Right ventricle myocardium superior (tissue), 1 donor: ENCODE measurements around the gene TTLL7. TPM values are rescaled to one million over a fixed set of nuclear protein-coding genes. Genes with fewer than 3 reads are reported as not detected.

Experiments
- ATAC-seq: fragments of 200-7000 bp; cut with Tn5 transposase; one replicate; pipeline ENCODE4 v1.9.1; 2020; ENCODE audit warnings: mild to moderate bottlenecking; ENCODE audit not compliant: poor library complexity
- DNase-seq: peaks from one replicate; pipeline ENCODE4 v3.0.0-alpha.2; 2020
- intact Hi-C: fragments of 100-400 bp; cut with DNase I; formaldehyde crosslinking; loops from one replicate; pipeline ENCODE4 v1.11.2; 2022
- long read RNA-seq: library from polyadenylated mRNA; unstranded; transcript quantifications from one replicate; pipeline ENCODE4 v2.0.0, GENCODE V29; 2021
- total RNA-seq: library from RNA; stranded (reverse); fragmentation: NEBNext Ultra II Directional; extraction: Animal tissue kit (Norgen Biotek cat#: 25700); gene quantifications from one replicate; pipeline ENCODE4 v1.2.1, GENCODE V29; 2021
- donor health status: DM: no; HTN: yes; CAD: no; lungs with severe emphysema.

TTLL7 gene
- 3.6 TPM for total RNA-seq
- long read RNA-seq, full-length matches to known transcripts, result 1 of 1 reads
- long read RNA-seq, partial matches to known transcripts, result 0 of 1 reads
- long read RNA-seq, other reads (novel, unspliced or antisense), result 0 of 1 reads

- intact Hi-C loops, result no loop called here
- ATAC-seq (peak; percentile 98), DNase-seq (peak; percentile 85)
These were observed at the start of gene TTLL7 for GRCh38 chr1:83998498-83999315. Gene TTLL7 (minus strand): TSS chr1:83999132. CDS start chr1:83952211, 46,921 bp downstream.

DNA sequence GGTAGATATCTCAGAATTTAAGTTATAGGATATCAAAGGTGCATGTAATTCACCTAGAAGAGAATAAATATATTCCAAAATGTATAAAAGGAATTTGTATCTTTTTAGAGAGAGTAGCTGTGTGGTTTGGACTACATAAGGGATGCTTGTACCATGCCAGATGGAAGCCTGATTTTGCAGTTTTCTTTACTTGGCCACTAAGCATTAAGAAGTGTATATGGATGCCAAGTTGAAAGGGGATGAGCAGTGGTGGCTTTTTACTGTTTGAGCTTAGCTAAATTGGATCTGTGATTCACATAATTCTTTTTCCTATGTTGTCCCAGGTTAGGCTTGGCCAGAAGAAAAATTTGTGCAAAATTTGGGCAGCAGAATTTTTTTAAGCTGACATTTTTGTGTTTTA is 43.5 kb upstream of the TTLL7 start:
- ATAC-seq (no peak), DNase-seq (no peak)
- intact Hi-C loops, result no loop called here

DNA sequence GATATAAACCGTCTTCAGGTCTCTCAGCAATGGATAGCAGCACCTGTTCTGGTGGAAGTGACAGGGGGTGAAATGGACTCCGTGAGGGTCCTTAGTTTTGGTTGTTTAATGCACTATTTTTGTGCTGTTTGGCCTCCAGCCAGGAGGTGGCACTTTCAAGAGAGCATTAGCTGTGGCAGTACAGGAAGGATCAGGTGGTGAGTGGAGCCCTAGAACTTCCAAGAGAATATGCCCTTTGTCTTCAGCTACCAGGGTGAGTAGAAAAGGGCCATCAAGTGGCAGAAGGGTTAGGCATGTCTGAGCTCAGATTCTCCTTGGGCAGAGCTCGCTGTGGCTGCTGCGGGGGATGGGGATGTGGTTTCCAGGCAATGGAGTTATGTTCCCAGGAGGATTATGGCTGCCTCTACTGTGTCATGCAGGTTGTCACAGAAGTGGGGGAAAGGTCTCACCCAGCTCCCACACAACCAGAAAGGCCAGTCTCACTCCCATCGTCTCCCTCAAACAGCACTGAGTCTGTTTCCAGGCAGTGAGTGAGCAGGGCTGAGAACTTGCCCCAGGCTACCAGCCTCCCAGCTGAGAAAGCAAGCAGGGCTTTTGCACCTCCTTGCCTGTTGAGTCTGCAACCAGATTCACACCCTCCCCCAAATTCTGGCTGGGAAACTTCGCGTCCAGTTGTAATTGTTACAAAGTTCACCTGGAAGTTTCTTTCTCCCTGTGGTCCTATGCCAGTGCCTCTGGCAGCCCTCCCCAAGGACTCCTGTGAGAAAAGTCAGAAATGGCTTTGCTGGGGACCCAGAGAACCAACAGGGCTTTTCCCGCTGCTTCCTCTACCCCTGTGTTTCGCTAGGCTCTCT is 39.1 kb upstream of the TTLL7 start:
- ATAC-seq (no peak), DNase-seq (no peak)
- intact Hi-C loops, result no loop called here

- intact Hi-C loops, result no loop called here
- ATAC-seq, result no peak
- no peak for DNase-seq
These were observed 32.9 kb upstream of the TTLL7 start for GRCh38 chr1:84031802-84032327.

DNA sequence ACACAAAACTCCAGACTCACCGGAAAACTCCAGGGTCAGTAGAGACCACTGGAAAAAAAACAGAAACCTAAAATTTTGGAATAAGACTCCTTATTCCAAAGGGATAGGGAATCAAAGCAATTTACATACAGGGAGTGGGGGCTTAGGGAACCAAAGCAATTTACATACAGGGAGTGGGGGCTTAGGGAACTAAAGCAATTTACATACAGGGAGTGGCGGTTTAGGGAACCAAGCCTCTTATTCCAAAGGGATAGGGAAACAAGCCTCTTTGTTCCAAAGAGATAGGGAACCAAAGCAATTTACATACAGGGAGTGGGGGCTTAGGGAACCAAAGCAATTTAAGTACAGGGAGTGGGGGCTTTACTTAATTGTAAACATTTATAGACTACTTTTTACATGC is 28.4 kb upstream of the TTLL7 start:
- ATAC-seq (no peak), DNase-seq (no peak)
- intact Hi-C loops, result no loop called here

GRCh38 chr1:84025966-84026365 is 27.0 kb upstream of the TTLL7 start:
- ATAC-seq, result no peak
- no peak for DNase-seq
- intact Hi-C loops, result no loop called here

DNA sequence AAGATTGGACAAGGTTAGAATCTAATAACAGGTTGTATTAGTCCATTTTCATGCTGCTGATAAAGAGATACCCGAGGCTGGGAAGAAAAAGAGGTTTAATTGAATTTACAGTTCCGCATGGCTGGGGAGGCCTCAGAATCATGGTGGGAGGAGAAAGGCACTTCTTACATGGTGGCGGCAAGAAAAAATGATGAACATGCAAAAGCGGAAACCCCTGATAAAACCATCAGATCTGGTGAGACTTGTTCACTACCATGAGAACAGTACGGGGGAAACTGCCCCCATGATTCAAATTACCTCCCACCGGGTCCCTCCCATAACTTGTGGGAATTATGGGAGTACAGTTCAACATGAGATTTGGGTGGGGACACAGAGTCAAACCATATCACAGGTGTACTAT is 22.9 kb upstream of the TTLL7 start:
- no peak for ATAC-seq
- DNase-seq, result no peak
- intact Hi-C loops, result no loop called here

- DNase-seq (no peak), ATAC-seq (no peak)
- intact Hi-C loops, result no loop called here
These were observed 21.2 kb upstream of the TTLL7 start for GRCh38 chr1:84020151-84020550.

GRCh38 chr1:84019217-84019616 is 20.3 kb upstream of the TTLL7 start:
- intact Hi-C loops, result no loop called here
- ATAC-seq (no peak), DNase-seq (no peak)

DNA sequence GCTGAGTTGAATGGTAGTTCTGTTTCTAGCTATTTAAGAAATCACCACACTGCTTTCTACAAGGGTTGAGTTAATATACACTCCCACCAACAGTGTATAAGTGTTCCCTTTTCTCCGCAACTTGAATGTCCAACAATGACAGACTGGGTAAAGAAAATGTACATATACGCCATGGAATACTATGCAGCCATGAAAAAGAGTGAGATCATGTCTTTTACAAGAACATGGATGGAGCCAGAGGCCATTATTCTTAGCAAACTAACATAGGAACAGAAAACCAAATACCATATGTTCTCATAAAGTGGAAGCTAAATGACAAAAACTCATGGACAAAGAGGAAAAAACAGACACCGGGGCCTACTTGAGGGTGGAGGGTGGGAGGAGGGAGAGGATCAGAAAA is 14.8 kb upstream of the TTLL7 start:
- no peak for DNase-seq
- no peak for ATAC-seq
- intact Hi-C loops, result no loop called here

- no peak for ATAC-seq
- intact Hi-C loops, result no loop called here
- DNase-seq, result no peak
These were observed 13.1 kb upstream of the TTLL7 start for GRCh38 chr1:84012018-84012417.

DNA sequence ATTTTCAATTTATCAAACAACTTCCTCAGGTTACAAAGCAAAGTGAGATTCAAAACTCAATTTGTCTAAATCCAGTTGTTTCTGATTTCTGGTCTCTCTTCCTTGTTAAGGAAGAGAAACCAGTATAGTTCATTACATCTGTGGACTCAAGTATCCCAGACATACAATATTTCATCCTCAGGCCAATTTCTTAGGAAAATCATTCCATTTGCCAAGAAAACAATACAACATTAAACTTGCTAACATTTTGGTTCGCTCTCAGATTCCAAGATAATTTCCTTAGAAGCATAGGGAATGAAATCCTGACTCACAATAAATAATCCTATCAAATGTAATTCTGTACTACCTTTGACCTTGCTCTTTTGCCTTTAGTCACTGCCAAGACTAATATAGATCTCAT is 11.2 kb upstream of the TTLL7 start:
- no peak for DNase-seq
- ATAC-seq, result no peak
- intact Hi-C loops, result no loop called here

GRCh38 chr1:84008631-84009030 is 9.7 kb upstream of the TTLL7 start:
- no peak for ATAC-seq
- DNase-seq, result no peak
- intact Hi-C loops, result no loop called here

- intact Hi-C loops, result no loop called here
- ATAC-seq, result no peak
- DNase-seq, result no peak
These were observed 7.7 kb upstream of the TTLL7 start for GRCh38 chr1:84006591-84006990.

GRCh38 chr1:84001501-84001900 is 2.6 kb upstream of the TTLL7 start:
- intact Hi-C loops, result no loop called here
- no peak for DNase-seq
- ATAC-seq, result no peak

DNA sequence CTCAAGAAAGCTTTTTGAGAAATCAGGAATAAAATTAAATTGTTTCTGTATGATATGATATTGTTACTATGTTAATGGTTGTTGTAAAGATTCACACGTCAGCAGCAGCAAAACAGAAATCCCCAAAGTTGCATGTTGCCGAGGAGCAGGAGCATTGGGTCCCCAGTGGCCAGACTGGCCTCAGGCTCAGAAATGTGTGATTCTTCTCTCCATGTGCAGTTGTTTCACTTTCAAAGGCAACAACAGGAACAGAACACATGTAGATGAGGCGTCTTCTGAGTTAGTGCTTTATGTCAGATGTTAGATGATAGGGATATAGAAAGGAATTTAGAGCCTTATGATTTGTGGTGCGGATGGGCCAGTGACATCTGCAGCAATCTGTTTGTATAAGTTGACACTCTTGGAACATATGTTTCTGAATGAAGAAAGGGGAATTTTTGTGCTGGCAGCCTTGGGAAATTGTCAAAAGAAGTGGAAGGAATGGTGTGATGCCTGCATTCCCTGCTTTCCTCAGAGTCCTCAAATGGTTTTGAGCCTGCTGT is 2.1 kb upstream of the TTLL7 start:
- DNase-seq (no peak), ATAC-seq (no peak)
- intact Hi-C loops, result no loop called here

DNA sequence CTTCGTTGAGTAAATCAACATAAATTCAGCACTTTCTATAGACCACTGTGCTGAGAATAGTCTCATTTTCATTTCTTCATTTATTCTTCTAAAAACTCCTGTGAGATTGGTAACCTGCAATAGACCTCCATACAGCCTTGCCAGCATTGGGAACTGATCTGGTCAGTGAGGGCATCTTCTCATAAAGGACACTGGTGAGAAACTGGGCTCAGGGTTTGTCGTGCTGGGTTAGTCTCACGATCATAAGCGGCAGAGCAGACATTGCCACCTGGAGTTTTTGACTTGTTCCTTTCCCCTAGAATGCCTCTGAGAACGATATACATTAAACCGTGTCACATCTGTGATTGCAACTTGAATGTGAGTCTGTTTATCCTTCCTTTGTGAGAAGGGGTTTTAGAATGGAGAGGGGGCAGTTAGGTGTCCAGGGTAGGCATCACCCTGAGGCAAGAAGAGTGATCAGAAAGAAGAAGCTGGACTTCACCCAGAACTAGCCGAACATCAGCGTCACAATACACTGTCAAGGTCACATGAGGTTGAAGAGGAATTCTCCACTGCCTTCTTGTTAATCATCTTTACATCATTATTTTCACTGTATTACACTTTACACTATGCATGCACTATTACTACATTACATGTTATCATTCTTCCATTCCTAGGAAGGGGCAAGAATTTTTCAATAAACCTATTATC is 1.4 kb upstream of the TTLL7 start:
- no peak for ATAC-seq
- no peak for DNase-seq
- intact Hi-C loops, result no loop called here

DNA sequence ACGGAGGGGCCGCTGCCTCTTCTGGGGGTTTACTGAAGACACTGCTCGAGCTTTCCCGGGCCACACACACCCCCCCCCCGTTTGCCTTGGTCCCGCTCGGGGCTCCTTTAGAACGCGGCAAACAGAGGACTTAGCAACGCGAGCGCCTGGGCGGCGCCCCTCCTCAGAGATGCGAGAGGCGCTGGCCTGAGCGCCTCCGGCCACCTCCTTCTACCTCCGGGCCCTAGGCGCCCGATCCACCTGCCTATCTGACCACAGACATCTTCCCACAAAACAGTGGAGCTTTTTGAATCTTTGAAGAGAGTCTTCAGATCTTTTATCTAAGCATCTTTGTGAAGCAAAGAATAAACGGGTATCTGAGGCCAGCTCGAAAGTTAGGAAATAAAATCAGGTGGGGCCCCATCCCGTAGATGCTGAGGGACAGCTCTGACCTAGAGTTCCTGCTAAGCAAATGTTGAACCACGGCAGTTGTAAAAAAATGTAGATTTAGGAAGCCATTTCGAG is 436 bp upstream of the TTLL7 start:
- peak; percentile 85 for DNase-seq
- ATAC-seq, result peak; percentile 97
- intact Hi-C loops, result no loop called here

DNA sequence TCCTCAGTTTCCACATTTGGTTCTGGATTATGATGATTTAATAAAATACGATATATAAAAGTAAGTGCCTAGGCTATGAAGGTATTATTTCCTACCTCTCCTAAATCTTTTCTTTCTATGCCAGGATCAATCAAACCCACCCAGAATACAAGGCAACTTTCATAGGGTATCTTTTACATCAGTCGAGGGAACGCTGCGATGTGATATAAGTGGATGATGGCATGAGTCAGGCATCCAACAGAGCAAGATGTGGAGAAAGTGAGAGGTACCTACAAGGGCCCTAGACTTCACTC is 781 bp downstream of the TTLL7 start:
- no peak for ATAC-seq

More for the DNA sequence above, 781 bp downstream of the TTLL7 start:
- intact Hi-C loops, result no loop called here
- DNase-seq, result no peak
